HL-60/S4 (cell line): ENCODE results near the gene MRGPRF.

Experiments used
- in situ Hi-C: fragments of 300-500 bp; cut with MboI; formaldehyde crosslinking; loops from 2 replicates; pipeline ENCODE4 v1.14.3; 2022; ENCODE audit warnings: low sequenced_read_pairs

MRGPRF gene

DNA sequence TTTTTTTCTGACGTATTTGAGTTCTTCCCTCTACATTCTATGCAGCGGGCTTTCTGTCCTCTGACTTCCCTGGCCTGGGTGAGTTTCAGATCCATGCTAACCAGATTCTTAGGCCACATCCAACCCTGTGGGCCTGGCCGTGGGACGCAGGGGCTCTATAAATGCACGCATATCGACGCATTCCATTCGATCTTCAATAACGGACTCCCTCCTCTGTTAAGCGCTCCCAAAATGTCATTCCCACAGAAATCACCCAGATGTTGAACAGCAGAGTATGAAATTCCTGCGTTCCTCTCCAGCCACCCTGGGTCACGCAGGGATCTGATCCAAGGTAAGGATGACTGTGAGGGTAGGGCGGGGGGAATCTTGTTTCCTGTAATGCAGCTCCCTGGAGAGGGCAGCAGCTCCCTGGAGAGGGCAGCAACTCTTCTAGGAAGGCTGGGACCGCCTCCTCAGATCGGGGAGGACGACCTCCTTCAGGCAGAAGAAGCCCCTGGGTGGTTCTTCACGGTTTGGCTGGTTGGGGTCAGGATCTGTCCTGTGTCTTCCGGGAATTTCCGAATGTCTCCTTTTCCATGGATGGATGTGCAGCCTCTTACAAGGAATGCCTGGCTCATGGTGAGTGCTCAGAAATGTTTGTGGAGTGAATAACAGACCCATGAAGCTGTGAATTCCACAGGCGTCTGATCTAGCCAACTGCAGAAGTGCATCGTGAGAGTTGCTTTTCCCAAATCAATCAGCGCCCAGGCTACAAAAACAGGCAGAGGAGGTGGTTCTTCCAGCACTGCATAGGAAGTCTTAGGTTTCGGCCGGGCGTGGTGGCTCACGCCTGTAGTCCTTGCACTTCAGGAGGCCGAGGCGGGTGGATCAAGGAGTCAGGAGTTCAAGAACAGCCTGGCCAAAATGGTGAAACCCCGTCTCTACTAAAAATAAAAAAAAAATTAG is 44.5 kb downstream of the MRGPRF start:
- in situ Hi-C loops, result no loop called here

DNA sequence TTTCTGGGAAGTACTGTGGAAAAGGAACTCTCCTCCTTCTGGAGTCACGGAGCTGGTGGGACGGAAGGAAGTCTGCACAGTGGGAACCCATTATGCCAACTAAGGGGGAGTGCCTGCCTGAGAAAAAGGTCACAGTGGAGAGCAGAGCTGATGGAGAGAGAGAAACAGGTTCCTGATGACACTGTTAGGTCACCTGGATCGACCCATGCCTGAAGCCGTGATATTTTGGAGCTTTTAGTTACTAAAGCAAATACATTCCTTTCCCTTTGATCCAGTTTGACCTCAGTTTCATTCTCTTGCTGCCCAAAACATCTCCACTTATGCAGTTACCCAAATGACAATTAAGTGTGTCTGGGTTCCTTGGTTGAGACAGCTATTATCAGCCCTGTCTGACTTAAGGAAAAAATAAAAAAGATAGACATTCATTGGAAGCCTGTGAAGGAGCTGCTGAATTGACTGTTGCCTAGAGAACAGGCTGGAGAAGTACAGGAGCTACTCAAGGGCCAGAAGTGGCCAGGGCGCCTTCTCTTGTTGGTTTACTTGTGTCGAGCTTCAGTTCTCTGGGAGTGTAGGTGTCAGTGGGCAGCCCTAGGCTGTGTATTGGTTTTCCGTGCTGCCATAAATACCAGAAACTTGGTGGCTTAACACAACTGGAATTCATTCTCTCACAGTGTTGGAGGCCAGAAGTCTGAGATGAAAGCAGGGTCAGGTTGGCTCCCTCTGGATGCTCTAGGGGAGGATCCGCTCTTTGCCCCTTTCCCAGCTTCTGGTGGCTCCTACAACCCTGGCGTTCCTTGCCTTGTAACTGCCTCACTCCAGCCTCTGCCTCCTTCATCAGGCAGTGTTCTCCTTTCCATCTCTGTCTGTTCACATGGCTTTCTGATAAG is 45.9 kb downstream of the MRGPRF start:
- in situ Hi-C loops, result no loop called here

DNA sequence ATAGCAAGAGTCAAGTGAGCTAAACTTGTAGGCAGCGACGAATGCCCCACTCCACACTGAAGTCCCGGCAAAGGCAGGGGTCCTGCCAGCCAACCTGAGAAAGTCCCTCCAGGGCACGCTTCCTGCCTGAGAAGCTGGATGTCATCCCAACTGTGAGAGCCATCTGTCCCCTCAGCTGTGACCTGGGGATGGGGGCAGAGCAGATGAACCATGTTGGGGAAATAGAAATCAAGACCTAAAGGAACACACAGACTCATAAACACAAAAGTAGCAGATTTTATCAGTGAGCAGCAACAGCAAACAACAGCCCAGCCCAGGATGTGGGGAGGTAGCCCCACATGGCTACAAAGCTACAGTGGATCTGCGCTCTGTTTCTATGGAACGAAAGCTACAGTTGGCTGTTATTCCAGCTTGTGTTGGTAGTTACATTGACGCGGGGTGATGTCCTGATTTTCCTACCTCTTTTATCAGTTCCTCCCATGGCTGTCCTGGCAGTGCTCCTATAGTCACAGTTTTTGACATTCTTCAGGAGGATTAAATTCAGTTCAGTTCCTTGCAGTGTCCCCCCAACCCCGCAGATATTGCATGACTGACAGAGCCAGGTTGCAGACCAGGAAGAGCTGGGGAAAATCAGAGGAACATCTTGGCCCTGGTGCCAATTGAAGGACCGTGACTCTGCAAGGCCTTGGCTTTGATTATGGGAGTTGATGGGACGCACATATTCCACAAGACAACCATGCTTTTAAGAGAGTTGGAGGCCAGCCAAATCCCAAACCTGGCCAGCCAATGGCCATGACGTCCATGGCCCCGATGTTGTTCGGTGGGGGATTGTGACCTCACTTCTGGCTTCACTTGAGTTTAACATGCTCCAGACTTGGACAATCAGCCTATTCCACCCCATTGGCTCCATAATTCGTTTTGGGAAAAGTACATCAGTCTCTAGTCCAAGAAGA is 46.9 kb downstream of the MRGPRF start:
- in situ Hi-C loops, result no loop called here

DNA sequence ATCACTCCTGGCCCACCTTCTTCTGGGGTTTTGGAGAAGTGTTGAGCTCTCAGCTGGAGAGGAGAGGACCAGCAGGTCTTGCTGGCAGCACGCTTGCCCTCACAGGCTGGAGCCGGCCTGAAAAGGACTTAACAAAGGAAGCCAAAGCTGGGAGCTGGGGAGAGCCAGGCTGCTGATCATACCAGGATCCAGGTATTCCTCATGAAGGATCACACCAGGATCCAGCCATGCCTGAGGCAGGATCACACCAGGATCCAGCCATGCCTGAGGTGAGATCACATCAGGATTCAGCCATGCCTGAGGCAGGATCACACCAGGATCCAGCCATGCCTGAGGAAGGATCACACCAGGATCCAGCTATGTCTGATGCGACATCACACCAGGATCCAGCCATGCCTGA is 49.3 kb downstream of the MRGPRF start:
- in situ Hi-C loops, result no loop called here

DNA sequence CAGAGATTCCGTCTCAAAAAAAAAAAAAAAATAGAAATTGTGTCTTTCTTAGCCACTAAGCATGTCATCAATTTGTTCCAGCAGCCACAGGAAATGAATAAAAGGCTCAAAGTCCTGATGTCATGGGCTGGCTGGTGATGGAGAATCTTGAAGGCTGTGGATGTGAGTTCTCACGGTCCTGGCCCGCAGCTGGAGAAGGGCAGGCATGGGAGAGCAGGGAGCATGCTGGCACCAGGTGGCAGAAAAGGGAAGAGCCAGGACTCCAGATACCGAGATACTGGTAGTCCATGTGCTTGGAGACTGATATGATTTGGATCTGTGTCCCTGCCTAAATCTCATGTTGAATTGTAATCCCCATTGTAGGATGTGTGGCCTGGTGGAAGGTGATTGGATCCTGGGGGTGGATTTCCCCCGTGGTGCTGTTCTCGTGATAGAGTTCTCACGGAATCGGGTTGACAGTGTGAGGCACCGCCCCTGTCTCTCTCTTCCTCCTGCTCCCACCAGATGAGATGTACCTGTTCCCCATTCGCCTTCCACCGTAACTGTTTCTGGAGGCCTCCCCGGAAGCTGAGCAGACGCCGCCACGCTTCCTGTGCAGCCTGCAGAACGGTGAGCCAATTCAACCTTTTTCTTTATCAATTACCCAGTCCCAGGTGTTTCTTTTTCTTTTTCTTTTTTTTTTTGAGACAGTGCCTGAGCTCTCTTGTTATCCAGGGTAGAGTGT is 50.4 kb downstream of the MRGPRF start:
- in situ Hi-C loops, result no loop called here

DNA sequence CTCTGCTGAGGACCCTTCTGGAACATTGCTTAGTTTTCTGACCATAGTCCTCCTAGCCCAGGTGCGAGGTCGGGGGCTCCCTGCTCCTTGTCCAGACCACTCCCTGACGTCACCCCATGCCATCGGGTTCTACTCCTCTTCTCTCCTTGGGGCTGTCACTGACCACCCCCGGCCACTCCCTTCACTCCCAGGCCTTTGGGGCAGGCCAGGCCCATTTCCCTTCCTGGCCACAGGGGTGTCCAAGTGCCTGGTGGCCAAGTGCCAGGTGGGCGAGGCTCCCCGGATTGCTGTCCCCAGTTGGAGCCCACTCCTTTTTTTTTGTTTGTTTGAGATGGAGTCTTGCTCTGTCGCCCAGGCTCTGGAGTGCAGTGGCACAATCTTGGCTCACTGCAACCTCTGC is 51.8 kb downstream of the MRGPRF start:
- in situ Hi-C loops, result no loop called here

DNA sequence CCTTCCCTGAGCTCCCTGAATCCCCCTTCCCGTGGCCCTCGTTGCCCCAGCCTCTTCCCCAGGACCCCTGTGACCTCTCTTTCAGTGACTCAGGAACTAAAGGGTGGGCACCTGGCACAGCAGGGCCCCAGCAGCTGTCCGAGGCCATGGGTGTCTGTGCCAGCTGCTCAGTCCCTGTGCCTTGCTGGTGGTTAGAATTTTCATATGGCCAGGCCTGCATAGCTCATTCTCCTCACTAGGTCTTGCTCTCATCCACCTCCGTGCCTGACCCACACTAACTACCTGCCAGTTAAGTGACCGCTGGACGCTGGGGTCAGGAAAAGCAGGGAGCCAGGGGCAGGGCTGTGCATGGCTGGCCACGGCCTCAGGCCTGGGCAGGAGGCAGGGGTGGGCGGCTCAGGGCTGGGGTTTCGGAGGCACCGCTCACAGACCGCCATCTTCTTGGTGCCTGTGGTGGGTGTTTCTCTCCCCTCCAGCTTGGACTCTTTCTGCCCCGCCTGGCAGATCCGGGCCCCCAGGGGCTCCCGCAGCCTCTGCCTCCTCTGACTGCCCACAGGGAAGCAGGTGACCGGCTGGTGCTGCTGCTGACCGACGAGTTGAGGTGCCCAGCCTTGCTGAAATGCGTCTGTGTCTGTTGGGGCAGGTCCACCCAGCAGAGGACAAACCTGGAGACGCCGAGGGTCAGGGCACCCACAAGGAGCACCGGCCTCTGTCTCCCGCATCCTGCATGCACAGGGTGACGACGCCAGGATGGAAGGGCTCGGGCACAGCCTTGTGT is 52.6 kb downstream of the MRGPRF start:
- in situ Hi-C loops, result no loop called here

DNA sequence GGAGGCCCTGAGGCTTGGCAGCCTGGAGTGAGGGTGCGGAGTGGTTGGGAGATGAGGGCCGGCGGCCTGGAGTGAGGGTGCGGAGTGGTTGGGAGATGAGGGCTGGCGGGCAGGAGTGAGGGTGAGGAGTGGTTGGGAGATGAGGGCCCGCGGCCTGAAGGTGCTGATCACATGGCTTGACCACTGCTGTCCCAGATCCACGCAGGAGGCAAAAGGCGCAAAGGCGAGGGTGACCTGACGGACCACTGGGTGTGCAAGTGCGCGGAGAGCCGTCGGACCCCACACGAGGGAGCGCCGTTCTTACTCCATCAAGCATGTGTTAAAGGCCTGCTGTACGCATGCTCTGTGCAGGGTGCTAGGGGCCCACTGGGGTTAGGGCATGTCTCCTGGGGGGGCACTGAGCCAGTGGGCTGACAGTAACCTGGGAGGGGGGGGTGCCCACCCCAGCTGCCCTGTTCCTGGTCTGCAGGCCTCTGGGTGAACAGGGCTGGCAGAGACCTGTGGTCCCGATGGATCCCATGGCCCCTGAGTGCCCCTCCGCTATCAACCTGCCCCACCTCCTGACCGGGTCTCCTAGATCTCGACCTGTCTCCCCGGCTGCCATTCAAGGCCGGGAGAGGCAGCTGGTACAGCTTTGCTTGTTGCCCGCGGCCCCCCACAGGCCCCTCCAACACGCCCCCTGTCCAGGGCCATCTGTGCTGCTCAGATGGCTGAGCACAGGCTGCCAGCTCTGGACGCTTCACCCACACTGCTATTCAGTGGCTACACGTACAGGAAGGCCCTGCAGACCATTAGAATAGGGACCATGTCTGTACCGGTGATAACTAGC is 53.4 kb downstream of the MRGPRF start:
- in situ Hi-C loops, result no loop called here

DNA sequence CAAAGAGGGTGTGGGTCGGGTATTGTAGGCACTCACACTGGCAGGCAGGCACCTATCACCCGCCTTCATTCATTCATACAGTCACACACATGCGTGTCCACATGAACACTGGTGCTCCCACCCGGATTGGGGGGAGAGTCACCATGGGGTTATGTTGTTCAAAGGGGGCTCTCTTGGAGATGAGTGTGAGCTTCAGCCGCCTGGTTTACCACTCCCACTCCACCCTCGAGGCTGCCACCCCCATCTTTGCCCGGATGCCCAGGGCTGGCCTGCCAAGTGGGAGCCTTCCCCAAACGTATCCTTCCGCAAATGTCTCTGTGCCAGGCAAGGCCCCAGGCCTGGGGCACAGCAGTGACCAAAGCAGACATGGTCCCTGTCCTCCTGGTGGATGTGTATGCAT is 54.8 kb downstream of the MRGPRF start:
- in situ Hi-C loops, result no loop called here

DNA sequence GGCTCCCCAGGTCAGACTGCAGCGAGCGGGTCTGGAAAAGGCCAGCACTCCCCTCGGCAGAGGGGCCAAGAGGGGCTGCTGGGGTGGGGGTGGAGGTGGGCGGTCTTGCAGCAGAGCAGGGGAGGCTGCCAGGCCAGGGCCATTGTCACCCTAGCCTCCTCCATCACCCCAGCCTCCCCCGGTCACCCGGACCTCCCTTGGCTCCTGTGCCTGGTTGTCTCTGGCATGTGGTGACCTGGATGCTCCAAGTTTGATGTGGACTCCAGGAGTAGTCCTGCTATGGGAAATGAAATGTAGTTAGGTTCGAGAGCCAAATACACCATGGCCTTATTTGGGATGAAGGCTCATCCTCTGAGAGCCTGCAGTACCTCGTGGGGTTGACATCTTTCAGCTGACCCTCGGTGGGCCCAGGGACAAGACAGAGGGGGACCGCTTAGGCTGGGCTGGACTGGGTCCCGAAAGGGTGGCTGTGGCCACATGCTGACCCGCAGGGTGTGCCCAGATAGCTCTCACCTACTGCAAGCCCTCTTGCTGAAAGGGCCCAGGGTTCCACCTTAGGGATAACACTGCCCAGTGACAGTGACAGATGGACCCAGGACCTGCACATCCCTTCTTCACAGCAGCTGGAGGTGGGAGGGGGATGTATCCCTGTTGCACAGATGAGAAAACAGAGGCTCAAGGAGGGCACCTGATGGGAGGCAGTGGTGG is 56.3 kb downstream of the MRGPRF start:
- in situ Hi-C loops, result no loop called here

DNA sequence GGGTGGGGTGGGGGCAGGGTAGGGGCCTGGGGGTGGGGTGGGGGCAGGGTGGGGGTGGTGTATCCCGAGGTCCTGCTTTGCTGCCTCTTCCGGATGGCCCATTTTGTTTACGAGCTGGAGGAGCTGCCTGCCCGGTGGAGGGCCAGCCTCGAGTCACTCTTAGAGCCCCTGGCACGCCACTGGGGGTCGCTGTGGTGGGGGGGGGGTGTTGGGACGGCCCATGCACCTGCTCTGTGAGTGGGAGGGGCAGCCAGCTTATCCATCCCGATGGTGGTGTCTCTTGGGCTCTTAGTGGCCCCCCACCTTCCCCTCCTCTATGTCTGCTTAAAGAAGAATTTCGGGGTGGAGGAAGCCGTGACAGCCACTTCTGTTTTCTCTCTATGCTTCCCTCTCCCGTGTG is 56.9 kb downstream of the MRGPRF start:
- in situ Hi-C loops, result no loop called here

DNA sequence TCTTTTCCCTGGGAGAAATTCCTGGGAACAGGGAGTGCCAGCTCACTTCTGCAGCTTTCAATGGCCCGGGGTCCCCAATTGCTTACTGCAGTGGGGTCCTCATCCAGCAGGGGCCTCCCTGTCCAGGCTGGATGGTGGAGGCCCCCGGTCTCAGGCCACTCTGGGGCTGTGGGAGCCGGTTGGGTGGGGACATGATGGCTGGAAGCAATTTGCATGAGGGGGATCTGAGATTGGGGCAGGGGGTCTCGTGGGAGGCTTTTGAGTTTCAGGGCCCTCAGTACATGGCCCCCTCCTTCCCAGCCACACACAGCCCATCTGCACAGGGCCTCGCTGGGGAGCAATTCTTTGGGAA is 57.5 kb downstream of the MRGPRF start:
- in situ Hi-C loops, result no loop called here

DNA sequence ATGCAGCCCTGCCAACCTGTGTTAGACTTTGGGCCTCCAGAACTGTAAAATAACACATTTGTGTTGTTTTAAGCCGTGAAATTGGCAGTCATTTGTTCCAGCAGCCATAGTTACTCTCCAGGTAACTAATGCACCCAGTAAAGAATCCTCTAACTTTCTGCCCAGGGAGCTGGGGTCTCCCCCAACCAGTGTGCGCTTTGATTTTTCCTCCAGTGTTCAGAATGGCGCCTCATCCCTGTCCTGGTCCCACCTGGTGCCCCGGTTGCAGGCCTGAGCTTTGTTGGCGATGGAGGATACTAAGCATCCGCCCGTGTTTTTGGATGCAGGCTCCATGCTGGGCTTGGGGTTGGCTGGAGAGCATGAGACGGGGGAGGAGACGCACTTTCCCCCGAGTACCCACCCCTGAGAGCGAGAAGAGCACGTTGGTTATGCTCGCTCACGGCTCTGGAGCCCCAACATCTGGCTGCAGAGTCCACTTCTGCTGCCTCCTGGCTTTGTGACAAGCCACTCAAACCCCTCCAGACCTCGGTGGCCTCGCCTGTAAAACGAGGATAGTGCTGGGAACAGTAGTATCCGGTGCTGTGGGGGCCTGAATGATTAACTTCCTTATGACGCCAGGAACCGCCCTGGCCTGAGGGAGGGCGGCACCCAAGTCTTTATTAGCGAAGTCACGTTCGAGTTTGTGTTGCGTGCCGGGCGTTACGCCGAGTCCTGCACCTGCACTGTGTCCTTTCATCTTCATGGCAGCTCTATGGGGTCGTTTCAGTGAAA is 58.0 kb downstream of the MRGPRF start:
- in situ Hi-C loops, result no loop called here
